Skeletal muscle tissue (tissue), 4 donors: ENCODE data around the gene SH2D2A. TPM values are rescaled to one million over a fixed set of nuclear protein-coding genes. Genes with fewer than 3 reads are reported as not detected.

ENCODE experiments used
- H3K27ac ChIP-seq: one replicate; pipeline ENCODE4 v1.7.0; 2013; ENCODE audit warnings: mild to moderate bottlenecking, low read depth, low read length, inconsistent platforms
- H3K27me3 ChIP-seq, 3 donors: one replicate each; pipeline ENCODE4 v1.7.0; 2013; ENCODE audit warnings: low read length in 3 of 3; ENCODE audit not compliant: control insufficient read depth in 3 of 3, insufficient read depth in 3 of 3
- H3K36me3 ChIP-seq, 3 donors: one replicate each; pipeline ENCODE4 v1.7.0; 2013; ENCODE audit warnings: low read length in 3 of 3; ENCODE audit not compliant: control insufficient read depth in 3 of 3, insufficient read depth in 3 of 3
- H3K4me1 ChIP-seq, 3 donors: one replicate each; pipeline ENCODE4 v1.7.0; 2013; ENCODE audit warnings: low read length in 3 of 3, mild to moderate bottlenecking in 3 of 3; ENCODE audit not compliant: control insufficient read depth in 3 of 3, insufficient read depth in 3 of 3
- H3K4me3 ChIP-seq, 3 donors: one replicate each; pipeline ENCODE4 v1.7.0; 2013; ENCODE audit warnings: low read length in 3 of 3
- H3K9ac ChIP-seq, 3 donors: one replicate each; pipeline ENCODE4 v1.7.0; 2013; ENCODE audit warnings: low read length in 3 of 3, mild to moderate bottlenecking in 3 of 3, moderate library complexity in 2 of 3, low read depth in 1 of 3
- H3K9me3 ChIP-seq, 3 donors: one replicate each; pipeline ENCODE4 v1.7.0; 2013; ENCODE audit warnings: low read length in 3 of 3; ENCODE audit not compliant: control insufficient read depth in 3 of 3
- total RNA-seq: library from RNA; depleted of rRNA; stranded (reverse); fragments of >200 nt; gene quantifications from one replicate; pipeline ENCODE4 v1.2.3, GENCODE V29; 2014
- donor health status: Osteomylitis.

Gene SH2D2A
- total RNA-seq, 1 donor from 2014 or later, result not detected

GRCh38 chr1:156841295-156841855 is 24.7 kb upstream of the SH2D2A start:
- H3K4me3 ChIP-seq, result no peak overlapping the region
- peaks cover 31 to 84% (median 67%) of the 10 kb centered on the region in 3 donors for H3K27me3 ChIP-seq
- H3K36me3 ChIP-seq, result no peaks in the 10 kb centered on the region
- H3K4me1 ChIP-seq, result peaks cover 0 to 5% (median 5%) of the 10 kb centered on the region in 3 donors
- no peaks in the 10 kb centered on the region for H3K9me3 ChIP-seq
- H3K9ac ChIP-seq, result no peak overlapping the region
- no peak overlapping the region for H3K27ac ChIP-seq

- H3K9me3 ChIP-seq, result no peaks in the 10 kb centered on the region
- no peak overlapping the region for H3K27ac ChIP-seq
- H3K4me1 ChIP-seq, result peaks cover 0 to 5% (median 5%) of the 10 kb centered on the region in 3 donors
- H3K27me3 ChIP-seq, result peaks cover 28 to 79% (median 66%) of the 10 kb centered on the region in 3 donors
- no peak overlapping the region for H3K9ac ChIP-seq
- no peaks in the 10 kb centered on the region for H3K36me3 ChIP-seq
- no peak overlapping the region for H3K4me3 ChIP-seq
Measured at GRCh38 chr1:156840898-156841279, 24.2 kb upstream of the SH2D2A start.

GRCh38 chr1:156840186-156840897 is 23.7 kb upstream of the SH2D2A start:
- no peak overlapping the region for H3K4me3 ChIP-seq
- H3K27ac ChIP-seq, result no peak overlapping the region
- no peak overlapping the region for H3K9ac ChIP-seq
- peaks cover 0 to 5% (median 5%) of the 10 kb centered on the region in 3 donors for H3K4me1 ChIP-seq
- no peaks in the 10 kb centered on the region for H3K36me3 ChIP-seq
- no peaks in the 10 kb centered on the region for H3K9me3 ChIP-seq
- peaks cover 27 to 74% (median 62%) of the 10 kb centered on the region in 3 donors for H3K27me3 ChIP-seq

- peaks cover 0 to 2% (median 0%) of the 10 kb centered on the region in 3 donors for H3K4me1 ChIP-seq
- no peak overlapping the region for H3K9ac ChIP-seq
- no peaks in the 10 kb centered on the region for H3K36me3 ChIP-seq
- peaks cover 20 to 66% (median 54%) of the 10 kb centered on the region in 3 donors for H3K27me3 ChIP-seq
- no peak overlapping the region for H3K27ac ChIP-seq
- no peak overlapping the region for H3K4me3 ChIP-seq
- H3K9me3 ChIP-seq, result no peaks in the 10 kb centered on the region
Measured at GRCh38 chr1:156839426-156840109, 22.9 kb upstream of the SH2D2A start.

GRCh38 chr1:156838972-156839371 is 22.3 kb upstream of the SH2D2A start:
- Histone ChIP-seq H3K36me3 (no peaks in the 10 kb centered on the region), H3K27me3 (peaks cover 14 to 64% (median 51%) of the 10 kb centered on the region in 3 donors), H3K27ac (no peak overlapping the region), H3K9ac (no peak overlapping the region), H3K4me1 (no peaks in the 10 kb centered on the region), H3K9me3 (no peaks in the 10 kb centered on the region), H3K4me3 (no peak overlapping the region)

- no peaks in the 10 kb centered on the region for H3K4me1 ChIP-seq
- H3K27me3 ChIP-seq, result peaks cover 9 to 57% (median 36%) of the 10 kb centered on the region in 3 donors
Measured at GRCh38 chr1:156836892-156837291, 20.2 kb upstream of the SH2D2A start.

GRCh38 chr1:156836041-156836654 is 19.5 kb upstream of the SH2D2A start:
- Histone ChIP-seq H3K27me3 (peaks cover 15 to 58% (median 28%) of the 10 kb centered on the region in 3 donors), H3K4me3 (no peak overlapping the region), H3K4me1 (no peaks in the 10 kb centered on the region), H3K27ac (no peak overlapping the region), H3K9ac (no peak overlapping the region), H3K36me3 (no peaks in the 10 kb centered on the region), H3K9me3 (no peaks in the 10 kb centered on the region)

More at GRCh38 chr1:156836892-156837291, 20.2 kb upstream of the SH2D2A start:
- Histone ChIP-seq H3K36me3 (no peaks in the 10 kb centered on the region), H3K9ac (no peak overlapping the region), H3K27ac (no peak overlapping the region), H3K9me3 (no peaks in the 10 kb centered on the region), H3K4me3 (no peak overlapping the region)

GRCh38 chr1:156834322-156834721 is 17.7 kb upstream of the SH2D2A start:
- no peaks in the 10 kb centered on the region for H3K4me1 ChIP-seq
- peaks cover 12 to 51% (median 16%) of the 10 kb centered on the region in 3 donors for H3K27me3 ChIP-seq
- no peaks in the 10 kb centered on the region for H3K9me3 ChIP-seq
- no peaks in the 10 kb centered on the region for H3K36me3 ChIP-seq
- no peak overlapping the region for H3K27ac ChIP-seq
- H3K9ac ChIP-seq, result no peak overlapping the region
- no peak overlapping the region for H3K4me3 ChIP-seq

GRCh38 chr1:156833603-156834002 is 17.0 kb upstream of the SH2D2A start:
- Histone ChIP-seq H3K9me3 (no peaks in the 10 kb centered on the region), H3K4me1 (no peaks in the 10 kb centered on the region), H3K9ac (no peak overlapping the region), H3K27ac (no peak overlapping the region), H3K4me3 (no peak overlapping the region), H3K27me3 (peaks cover 11 to 43% (median 13%) of the 10 kb centered on the region in 3 donors), H3K36me3 (no peaks in the 10 kb centered on the region)
